Mesothelial cell of epicardium (in vitro differentiated cells): Measurements from ENCODE around the gene ANKRD65. TPM values are rescaled to one million over a fixed set of nuclear protein-coding genes. Genes with fewer than 3 reads are reported as not detected.
"Not testable (repeated sequence)": the region's sequence is repeated elsewhere in the genome, so short reads cannot be mapped to it uniquely, and the experiment has no call there.

Experiments
- DNase-seq, 2 experiments: peaks; one replicate each; pipeline ENCODE4 v3.0.0; 2021; ENCODE audit warnings: low spot score in 2 of 2; ENCODE audit not compliant: unreplicated experiment in 2 of 2
- H3K27ac Mint-ChIP-seq: 2 replicates; pipeline ENCODE4 v1.8.0; 2021; ENCODE audit warnings: mixed read lengths
- H3K27me3 Mint-ChIP-seq: 2 replicates; pipeline ENCODE4 v1.8.0; 2021; ENCODE audit warnings: low read depth, mixed read lengths
- H3K36me3 Mint-ChIP-seq: 2 replicates; pipeline ENCODE4 v1.8.0; 2021; ENCODE audit warnings: mixed read lengths
- H3K4me1 Mint-ChIP-seq: 2 replicates; pipeline ENCODE4 v1.8.0; 2021; ENCODE audit warnings: mixed read lengths
- H3K4me3 Mint-ChIP-seq: 2 replicates; pipeline ENCODE4 v1.8.0; 2021; ENCODE audit warnings: mild to moderate bottlenecking, moderate library complexity, mixed read lengths
- H3K9me3 Mint-ChIP-seq: 2 replicates; pipeline ENCODE4 v1.8.0; 2021; ENCODE audit warnings: mixed read lengths
- CTCF ChIP-seq: fragments of 200-600 bp; sonication (generic); IDR thresholded peaks from one replicate; pipeline ENCODE4 v1.5.0; 2021; ENCODE audit warnings: antibody characterized with exemption; ENCODE audit not compliant: unreplicated experiment
- total RNA-seq: library from RNA; stranded (reverse); gene quantifications from 3 replicates; pipeline ENCODE4 v1.2.1, GENCODE V29; 2021

ANKRD65 gene
- total RNA-seq, 1 donor from 2014 or later = 12.3 TPM

DNA sequence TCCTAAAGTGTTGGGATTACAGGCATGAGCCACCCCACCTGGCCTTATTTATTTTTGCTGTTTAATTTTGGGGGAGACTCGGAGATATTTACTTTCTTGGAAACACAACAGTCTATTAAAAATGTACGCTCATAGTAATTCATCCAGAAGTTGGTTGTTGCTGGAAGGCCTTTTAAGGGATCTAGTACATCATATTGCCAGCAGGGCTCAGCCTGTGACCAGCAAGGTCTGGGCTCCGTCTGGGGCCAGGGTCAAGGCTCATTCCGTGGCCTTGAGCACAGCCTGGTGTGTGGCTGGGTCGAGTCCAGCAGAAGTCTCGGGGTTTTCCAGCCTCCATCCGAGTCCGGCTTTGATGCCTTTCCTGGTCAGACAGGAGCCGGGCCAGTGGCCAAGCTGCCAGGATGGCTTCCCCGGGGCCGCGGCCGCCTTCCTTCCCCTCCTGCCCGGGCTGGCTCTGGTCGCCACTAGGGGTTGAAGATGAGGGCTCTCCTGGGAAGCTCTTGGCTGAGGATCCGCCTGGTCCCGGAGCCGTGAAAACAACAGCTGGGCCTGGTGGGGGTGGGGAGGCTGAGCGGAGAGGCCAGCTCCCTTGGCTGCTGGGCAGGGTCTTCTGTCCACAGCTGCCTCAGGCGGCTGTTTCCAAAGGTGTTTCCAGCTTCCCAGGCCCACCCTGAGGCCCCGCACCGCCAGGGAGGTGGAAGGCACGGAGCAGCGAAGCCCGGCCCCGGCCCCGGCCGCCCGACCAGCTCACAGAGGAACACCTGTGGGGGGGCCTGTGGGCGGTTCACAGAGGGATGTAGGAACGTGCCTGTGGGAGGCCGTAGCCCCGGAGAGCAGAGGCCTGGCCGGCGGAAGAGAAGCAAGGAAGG, 9.3 kb upstream of the ANKRD65 start:
- Mint-ChIP-seq H3K9me3 (no peaks in the 10 kb centered on the region), H3K36me3 (no peaks in the 10 kb centered on the region), H3K4me1 (peaks cover 56% of the 10 kb centered on the region), H3K27me3 (no peaks in the 10 kb centered on the region), H3K27ac (peak overlapping the region; percentile 92), H3K4me3 (peak overlapping the region; percentile 4)
- TF ChIP-seq CTCF = no peak
- DNase-seq = peak in 1 of 2 experiments; percentile 61

DNA sequence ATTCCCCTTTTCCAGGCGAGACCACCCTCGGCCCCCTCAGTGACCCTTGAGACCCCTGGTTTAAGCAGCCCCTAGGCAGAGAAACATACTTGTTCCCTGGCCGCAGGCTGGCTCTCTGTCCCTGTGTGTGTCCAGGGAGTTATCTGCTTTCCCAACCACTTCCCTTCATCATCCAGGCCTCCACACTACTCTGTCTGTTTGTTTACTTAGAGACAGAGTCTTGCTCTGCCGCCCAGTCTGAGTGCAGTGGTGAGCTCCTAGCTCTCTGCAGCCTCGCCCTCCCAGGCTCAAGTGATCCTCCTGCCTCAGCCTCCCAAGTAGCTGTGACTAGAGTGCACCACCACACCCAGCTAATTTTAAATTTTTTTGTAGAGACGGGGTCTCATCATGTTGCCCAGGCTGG, 8.6 kb upstream of the ANKRD65 start:
- Mint-ChIP-seq H3K27me3 (no peaks in the 10 kb centered on the region), H3K4me3 (peak overlapping the region; percentile 4), H3K9me3 (no peaks in the 10 kb centered on the region), H3K4me1 (peaks cover 57% of the 10 kb centered on the region), H3K36me3 (no peaks in the 10 kb centered on the region), H3K27ac (peak overlapping the region; percentile 92)
- no peak for TF ChIP-seq CTCF
- no peak for DNase-seq

DNA sequence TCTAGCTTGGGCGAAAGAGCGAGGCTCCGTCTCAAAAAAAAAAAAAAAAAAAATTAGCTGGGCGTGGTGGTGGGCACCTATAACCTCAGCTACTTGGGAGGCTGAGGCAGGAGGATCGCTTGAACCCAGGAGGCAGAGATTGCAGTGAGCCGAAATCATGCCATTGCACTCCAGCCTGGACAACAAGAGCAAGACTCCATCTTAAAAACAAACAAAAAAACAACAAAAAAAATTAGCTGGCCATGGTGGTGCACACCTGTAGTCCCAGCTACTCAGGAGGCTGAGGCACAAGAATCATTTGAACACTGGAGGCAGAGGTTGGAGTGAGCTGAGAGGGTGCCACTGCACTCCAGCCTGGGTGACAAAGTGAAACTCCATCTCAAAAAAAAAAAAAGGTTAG, 7.9 kb upstream of the ANKRD65 start:
- H3K4me3 Mint-ChIP-seq = peak overlapping the region; percentile 17
- not testable (repeated sequence) for H3K36me3 Mint-ChIP-seq

GRCh38 chr1:1428174-1428573, 7.1 kb upstream of the ANKRD65 start:
- Mint-ChIP-seq H3K9me3 (no peaks in the 10 kb centered on the region), H3K27ac (peak overlapping the region; percentile 82), H3K4me3 (peak overlapping the region; percentile 59), H3K27me3 (no peaks in the 10 kb centered on the region), H3K36me3 (no peaks in the 10 kb centered on the region), H3K4me1 (peaks cover 50% of the 10 kb centered on the region)
- DNase-seq = no peak
- TF ChIP-seq CTCF = no peak

More for the DNA sequence above, 7.9 kb upstream of the ANKRD65 start:
- not testable (repeated sequence) for H3K9me3 Mint-ChIP-seq, DNase-seq, H3K27me3 Mint-ChIP-seq, H3K27ac Mint-ChIP-seq
- peaks cover 53% of the 10 kb centered on the region for H3K4me1 Mint-ChIP-seq

DNA sequence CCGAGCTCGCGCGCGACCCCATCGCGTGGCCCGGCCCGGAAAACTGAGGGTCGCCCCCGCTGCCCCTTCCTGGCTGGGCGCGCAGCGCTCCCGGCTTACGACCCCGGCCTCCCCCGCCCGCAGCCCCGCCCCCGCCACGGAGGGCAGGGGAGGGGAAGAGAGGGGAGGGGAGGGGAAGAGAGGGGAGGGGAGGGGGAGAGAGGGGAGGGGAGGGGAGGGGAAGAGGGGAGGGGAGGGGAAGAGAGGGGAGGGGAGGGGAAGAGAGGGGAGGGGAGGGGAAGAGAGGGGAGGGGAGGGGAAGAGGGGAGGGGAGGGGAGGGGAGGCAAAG, 6.7 kb upstream of the ANKRD65 start:
- Mint-ChIP-seq H3K27ac (no peak overlapping the region), H3K9me3 (no peaks in the 10 kb centered on the region), H3K4me3 (no peak overlapping the region), H3K36me3 (no peaks in the 10 kb centered on the region), H3K4me1 (peaks cover 50% of the 10 kb centered on the region), H3K27me3 (no peaks in the 10 kb centered on the region)
- TF ChIP-seq CTCF = no peak
- DNase-seq = no peak

DNA sequence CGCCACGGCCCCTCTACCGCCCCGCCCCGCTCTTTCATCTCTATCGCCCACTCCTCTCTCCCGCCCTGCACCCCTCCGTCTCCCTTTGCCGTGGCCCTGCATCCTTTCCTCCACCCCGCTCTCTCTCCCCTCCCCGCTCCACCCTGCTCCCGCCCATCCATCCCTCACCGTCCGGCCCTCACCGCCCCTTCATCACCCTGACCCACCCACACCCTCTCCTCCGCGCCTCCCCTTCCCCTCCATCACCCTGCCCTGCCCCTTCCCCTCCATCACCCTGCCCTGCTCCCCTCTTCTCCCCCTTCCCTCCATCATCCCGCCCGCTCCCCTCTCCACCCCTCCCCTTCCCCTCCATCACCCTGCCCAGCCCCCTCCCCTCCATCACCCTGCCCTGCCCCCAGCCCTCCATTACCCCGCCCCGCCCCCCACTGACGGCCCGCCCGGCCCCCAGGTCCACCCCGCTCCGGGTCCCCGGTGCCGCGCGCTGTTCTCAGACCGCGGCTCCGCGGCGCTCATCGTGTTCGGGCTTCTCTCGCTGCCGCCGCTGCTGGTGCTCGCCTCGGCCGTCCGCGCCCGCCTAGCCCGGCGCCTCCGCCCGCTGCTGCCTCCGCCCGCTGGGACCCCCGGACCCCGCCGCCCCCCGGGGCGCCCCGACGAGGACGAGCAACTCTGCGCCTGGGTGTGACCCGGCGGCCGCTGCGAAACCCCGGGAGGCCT, 6.2 kb upstream of the ANKRD65 start:
- peaks cover 52% of the 10 kb centered on the region for H3K4me1 Mint-ChIP-seq
- no peaks in the 10 kb centered on the region for H3K9me3 Mint-ChIP-seq
- no peak for TF ChIP-seq CTCF
- peak; percentile 81 for DNase-seq
- H3K27me3 Mint-ChIP-seq = no peaks in the 10 kb centered on the region
- H3K36me3 Mint-ChIP-seq = no peaks in the 10 kb centered on the region
- no peak overlapping the region for H3K27ac Mint-ChIP-seq
- H3K4me3 Mint-ChIP-seq = peak overlapping the region; percentile 26
